ENCODE results near the gene CEP131.

Gene CEP131

DNA sequence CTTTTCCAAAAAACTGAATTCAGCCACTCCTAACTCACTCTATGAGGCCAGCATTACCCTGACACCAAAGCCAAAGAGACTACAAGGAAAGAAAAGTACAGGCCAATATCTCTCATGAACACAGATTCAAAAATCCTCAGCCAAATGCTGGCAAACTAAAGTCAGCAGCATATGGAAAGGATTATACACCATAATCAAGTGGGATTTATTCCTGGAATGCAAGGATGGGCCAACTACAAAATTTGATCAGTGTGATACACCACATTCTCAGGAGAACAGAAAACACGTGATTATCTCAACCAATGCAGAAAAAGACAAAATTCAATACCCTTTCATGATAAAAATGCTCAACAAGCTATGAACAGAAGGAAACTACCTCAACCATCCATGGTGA is 49.0 kb downstream of the CEP131 start:
- TF ChIP-seq, protein P1, sequence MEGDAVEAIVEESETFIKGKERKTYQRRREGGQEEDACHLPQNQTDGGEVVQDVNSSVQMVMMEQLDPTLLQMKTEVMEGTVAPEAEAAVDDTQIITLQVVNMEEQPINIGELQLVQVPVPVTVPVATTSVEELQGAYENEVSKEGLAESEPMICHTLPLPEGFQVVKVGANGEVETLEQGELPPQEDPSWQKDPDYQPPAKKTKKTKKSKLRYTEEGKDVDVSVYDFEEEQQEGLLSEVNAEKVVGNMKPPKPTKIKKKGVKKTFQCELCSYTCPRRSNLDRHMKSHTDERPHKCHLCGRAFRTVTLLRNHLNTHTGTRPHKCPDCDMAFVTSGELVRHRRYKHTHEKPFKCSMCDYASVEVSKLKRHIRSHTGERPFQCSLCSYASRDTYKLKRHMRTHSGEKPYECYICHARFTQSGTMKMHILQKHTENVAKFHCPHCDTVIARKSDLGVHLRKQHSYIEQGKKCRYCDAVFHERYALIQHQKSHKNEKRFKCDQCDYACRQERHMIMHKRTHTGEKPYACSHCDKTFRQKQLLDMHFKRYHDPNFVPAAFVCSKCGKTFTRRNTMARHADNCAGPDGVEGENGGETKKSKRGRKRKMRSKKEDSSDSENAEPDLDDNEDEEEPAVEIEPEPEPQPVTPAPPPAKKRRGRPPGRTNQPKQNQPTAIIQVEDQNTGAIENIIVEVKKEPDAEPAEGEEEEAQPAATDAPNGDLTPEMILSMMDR (IDR thresholded peaks at IDR 0.05): no peak

DNA sequence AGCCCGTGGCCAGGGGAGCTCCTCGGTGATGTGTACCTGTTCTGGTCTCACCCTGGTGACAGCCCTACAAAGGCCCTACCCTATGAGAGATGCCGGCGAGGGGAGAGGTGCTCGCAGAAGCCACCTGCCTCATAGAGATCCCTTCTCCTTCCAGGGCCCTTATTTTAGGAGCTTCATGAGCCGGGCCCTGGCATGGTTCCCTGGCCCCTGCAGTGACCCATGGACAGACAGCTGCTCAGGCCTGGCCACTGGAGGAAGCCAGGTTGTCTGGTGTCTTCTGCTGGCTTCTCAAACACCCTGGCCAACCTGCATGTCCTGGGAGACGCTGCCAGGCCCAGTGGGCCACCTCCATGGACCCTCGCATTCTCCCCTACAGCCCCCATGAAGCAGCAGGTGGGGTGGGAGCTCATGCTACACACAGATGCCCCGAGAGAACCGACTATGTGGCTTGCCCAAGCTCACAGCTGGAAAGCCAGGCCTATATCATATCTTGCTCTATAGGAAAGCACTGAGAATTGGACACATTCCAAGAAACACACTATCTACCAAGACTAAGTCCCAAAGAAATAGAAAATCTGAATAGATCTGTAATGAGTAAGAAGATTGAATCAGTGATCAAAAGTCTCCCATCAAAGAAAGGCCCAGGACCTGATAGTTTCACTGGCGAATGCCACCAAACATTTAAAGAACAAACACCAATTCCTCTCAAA is 49.6 kb downstream of the CEP131 start:
- TF ChIP-seq, protein P1 (IDR thresholded peaks at IDR 0.05): no peak

DNA sequence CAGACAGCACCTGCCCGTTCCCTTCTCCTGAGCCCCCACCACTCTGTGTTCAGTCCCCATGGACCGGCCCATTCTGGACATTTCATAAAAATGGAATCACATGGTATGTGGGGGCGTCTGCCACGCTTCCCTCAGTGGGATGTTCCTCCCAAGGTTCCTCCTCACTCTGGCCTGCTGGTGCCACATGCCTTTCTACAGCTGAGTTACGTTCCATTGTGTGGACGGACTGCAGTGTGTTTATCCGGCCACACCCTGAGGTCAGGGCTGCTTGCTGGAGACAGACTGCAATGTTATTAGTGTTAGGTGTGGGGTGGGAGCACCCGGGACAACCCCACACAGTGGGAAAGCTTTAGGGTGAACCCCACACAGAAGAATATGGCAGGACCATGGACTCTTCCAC is 50.8 kb downstream of the CEP131 start:
- TF ChIP-seq, protein P1 (IDR thresholded peaks at IDR 0.05): no peak

DNA sequence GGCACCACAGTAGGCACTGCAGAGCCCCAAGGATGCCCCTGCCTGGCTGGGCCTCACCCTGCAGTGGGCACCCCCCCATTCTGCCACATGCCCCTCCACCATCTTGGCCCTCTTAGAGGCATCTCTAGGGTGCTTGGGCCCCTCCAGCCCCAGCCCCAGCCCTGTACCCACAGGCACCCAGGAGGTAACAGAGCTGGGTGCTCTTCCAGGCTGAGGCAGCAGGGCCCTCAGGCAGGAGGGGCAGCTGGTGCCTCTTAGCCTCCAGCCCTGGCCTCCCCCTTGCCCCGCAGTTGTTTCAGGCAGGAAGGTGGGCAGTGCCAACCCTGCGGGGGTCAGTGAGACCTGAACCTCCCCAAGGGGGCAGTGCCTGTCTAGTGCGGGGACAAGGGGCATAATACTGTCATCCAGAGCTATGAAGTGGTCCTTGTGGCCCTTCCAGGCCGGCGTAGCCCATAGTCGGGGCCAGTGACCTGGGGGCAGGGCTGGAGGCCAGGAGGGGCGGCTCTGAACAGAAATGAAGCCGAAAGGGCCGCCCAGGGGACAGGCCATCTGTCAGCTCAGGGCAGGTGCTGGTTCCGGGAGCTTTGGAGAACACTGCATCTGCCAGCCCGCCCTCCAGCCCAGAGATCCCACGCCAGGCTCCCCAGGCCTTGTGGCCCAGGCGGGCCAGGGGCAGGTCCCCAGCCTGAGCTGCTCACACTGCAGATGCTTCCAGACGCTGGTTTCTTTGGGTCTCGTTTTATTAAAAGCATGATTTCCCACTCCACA is 51.9 kb downstream of the CEP131 start:
- TF ChIP-seq, protein P1 (IDR thresholded peaks at IDR 0.05): no peak

DNA sequence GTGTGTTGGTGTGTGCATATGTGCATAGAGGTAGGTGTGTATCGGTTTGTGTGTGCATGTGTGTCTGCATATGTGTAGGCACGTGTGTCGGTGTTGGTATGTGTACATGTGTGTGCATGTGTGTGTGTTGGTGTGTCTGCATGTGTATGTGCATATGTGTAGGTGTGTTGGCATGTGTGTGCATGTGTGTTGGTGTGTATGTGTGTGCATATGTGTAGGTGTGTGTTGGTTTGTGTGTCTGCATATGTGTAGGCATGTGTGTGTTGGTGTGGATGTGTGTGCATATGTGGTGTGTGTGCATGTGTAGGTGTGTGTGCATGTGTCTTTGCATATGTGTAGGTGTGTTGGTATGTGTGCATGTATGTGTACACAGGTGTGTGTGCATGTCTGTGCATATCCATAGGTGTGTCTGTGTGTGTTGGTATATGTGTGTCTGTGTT is 52.9 kb downstream of the CEP131 start:
- TF ChIP-seq, protein P1 (IDR thresholded peaks at IDR 0.05): no peak

DNA sequence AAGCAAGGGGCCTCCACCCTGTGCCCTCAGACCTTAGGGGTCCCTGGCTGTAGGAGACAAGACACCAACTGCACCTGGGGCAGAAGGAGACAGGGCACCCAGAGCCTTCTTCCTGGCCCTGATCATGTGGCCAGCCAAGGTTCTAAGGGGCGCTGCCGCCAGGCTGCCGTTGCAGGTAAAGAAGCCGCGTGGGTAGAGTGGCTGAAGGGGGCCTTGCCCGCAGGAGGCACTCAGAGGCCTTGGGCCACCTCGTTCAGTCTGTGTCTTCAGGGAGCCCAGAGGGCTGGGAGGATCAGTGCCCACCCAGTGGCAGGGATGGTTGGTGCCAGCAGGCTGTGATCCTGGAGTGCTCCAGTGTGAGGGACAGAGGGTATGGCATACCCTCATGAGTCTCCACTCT is 55.1 kb downstream of the CEP131 start:
- TF ChIP-seq, protein P1 (IDR thresholded peaks at IDR 0.05): no peak

DNA sequence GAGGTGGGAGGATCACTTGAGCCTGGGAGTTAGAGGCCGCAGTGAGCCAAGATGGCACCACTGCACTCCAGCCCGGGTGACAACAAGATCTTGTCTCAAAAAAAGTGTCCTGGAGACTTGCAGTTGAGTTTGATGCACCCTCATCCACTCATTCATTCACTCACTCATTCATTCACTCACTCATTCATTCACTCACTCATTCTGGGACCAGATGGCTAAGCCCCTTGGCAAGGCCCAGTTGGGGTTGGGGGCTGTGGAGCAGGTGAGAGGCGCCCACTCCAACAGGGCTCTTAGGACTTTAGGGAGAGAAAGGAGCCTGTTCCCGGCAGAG is 55.6 kb downstream of the CEP131 start:
- TF ChIP-seq, protein P1 (IDR thresholded peaks at IDR 0.05): no peak

Measured in LNCAP (cell line).